ENCODE data around the gene COL5A3.

Gene COL5A3

DNA sequence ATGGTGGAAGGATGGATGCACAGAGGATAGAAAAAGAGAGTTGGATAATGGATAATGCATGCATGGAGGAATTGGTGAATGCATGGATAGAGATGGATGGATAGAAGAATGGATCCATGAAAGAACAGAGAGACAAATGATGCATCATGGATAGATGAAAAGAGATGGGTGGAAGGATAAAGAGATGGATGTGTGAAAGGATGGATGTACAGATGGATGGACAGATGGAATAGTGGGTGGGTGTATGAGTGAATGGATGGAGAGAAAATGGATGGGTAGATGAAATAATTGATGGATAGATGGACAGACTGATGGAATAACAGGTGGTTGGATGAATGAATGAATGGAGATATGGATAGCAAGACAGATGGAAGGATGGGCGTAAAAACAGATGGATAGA lies 99.7 kb downstream of the COL5A3 start:
- Histone ChIP-seq H3K79me2 (ENCODE audit: low read length) (no peaks in the 10 kb centered on the region), H3F3A (ENCODE audit: insufficient read depth, low read length) (no peaks in the 10 kb centered on the region), H3K4me1 (ENCODE audit: low read length) (no peaks in the 10 kb centered on the region), H3K4me2 (ENCODE audit: low read depth, low read length) (no peak overlapping the region), H3K27me3 (replicated peaks; ENCODE audit: insufficient read depth, low read length) (peaks cover 67% of the 10 kb centered on the region), H3K36me3 (replicated peaks; ENCODE audit: insufficient read depth, low read length) (no peaks in the 10 kb centered on the region), H4K20me1 (ENCODE audit: insufficient read depth, low read length) (no peaks in the 10 kb centered on the region), H3K9me3 (replicated peaks; ENCODE audit: insufficient read depth, low read length) (no peaks in the 10 kb centered on the region), H3K9ac (ENCODE audit: low read length) (no peak overlapping the region), H2AFZ (ENCODE audit: low read length) (no peak overlapping the region), H3K27ac (ENCODE audit: low read length) (no peak overlapping the region), H3K9me2 (replicated peaks; ENCODE audit: insufficient read depth, low read length) (no peaks in the 10 kb centered on the region), H3K4me3 (ENCODE audit: low read length) (no peak overlapping the region)
- no peak for TF ChIP-seq EZH2phosphoT487 (IDR thresholded peaks at IDR 0.05; ENCODE audit: low read length)
- TF ChIP-seq, protein P1, sequence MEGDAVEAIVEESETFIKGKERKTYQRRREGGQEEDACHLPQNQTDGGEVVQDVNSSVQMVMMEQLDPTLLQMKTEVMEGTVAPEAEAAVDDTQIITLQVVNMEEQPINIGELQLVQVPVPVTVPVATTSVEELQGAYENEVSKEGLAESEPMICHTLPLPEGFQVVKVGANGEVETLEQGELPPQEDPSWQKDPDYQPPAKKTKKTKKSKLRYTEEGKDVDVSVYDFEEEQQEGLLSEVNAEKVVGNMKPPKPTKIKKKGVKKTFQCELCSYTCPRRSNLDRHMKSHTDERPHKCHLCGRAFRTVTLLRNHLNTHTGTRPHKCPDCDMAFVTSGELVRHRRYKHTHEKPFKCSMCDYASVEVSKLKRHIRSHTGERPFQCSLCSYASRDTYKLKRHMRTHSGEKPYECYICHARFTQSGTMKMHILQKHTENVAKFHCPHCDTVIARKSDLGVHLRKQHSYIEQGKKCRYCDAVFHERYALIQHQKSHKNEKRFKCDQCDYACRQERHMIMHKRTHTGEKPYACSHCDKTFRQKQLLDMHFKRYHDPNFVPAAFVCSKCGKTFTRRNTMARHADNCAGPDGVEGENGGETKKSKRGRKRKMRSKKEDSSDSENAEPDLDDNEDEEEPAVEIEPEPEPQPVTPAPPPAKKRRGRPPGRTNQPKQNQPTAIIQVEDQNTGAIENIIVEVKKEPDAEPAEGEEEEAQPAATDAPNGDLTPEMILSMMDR (IDR thresholded peaks at IDR 0.05; ENCODE audit: low read length), result no peak
- DNase-seq, result no peak
